MG63 (cell line): Measurements from ENCODE around the gene LCE1A. TPM values are rescaled to one million over a fixed set of nuclear protein-coding genes. Genes with fewer than 3 reads are reported as not detected.

ENCODE experiments used
- DNase-seq: peaks from one replicate; pipeline ENCODE4 v3.0.0-alpha.2; 2020
- H3K27me3 ChIP-seq: fragments of 250-450 bp; sonication (Bioruptor Pico); 2 replicates; pipeline ENCODE4 v1.5.1; 2020; ENCODE audit warnings: mild to moderate bottlenecking, moderate library complexity
- H3K36me3 ChIP-seq: fragments of 250-450 bp; sonication (Bioruptor Pico); 2 replicates; pipeline ENCODE4 v1.5.1; 2020; ENCODE audit warnings: mild to moderate bottlenecking, moderate library complexity
- H3K4me3 ChIP-seq: fragments of 250-450 bp; sonication (Bioruptor Pico); 2 replicates; pipeline ENCODE4 v1.5.1; 2020; ENCODE audit warnings: mild to moderate bottlenecking, moderate library complexity
- H3K9me3 ChIP-seq: fragments of 250-450 bp; sonication (Bioruptor Pico); 2 replicates; pipeline ENCODE4 v1.5.1; 2020; ENCODE audit warnings: mild to moderate bottlenecking, moderate library complexity
- total RNA-seq: library from RNA; depleted of rRNA; stranded (reverse); fragments of >200 nt; shearing (Covaris generic); gene quantifications from 2 replicates; pipeline ENCODE4 v1.2.3, GENCODE V29; 2014; ENCODE audit warnings: low replicate concordance; rRNA removed

Gene LCE1A
- total RNA-seq, result not detected in 2 replicates

DNA sequence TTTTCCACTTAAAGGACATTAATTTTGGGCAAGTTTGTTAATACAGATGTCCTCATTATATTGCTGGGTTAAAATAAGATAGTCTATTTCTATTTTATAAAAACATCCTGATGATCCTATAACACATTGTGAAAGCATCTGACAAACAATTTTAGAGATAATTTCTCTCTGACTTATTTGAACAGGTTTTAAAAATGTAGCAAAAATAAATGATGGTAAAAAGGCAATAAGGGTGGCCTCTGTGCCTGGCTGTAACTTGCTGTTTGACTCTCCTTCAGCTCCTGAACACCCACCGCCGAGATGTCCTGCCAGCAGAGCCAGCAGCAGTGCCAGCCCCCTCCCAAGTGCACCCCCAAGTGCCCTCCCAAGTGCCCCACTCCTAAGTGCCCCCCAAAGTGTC lies at the start of gene LCE1A:
Gene LCE1A (plus strand): TSS at position 301 of the 400 bp plus-strand sequence. CDS start 0 bp downstream, at position 301.
- Histone ChIP-seq H3K4me3 (no peak within 1 kb of the TSS), H3K9me3 (no peaks in the 10 kb centered on the region), H3K36me3 (no peaks in the 10 kb centered on the region), H3K27me3 (0 out of 2 replicates have a peak, but pooled peaks cover 4% of the 10 kb centered on the region)
- no peak for DNase-seq

DNA sequence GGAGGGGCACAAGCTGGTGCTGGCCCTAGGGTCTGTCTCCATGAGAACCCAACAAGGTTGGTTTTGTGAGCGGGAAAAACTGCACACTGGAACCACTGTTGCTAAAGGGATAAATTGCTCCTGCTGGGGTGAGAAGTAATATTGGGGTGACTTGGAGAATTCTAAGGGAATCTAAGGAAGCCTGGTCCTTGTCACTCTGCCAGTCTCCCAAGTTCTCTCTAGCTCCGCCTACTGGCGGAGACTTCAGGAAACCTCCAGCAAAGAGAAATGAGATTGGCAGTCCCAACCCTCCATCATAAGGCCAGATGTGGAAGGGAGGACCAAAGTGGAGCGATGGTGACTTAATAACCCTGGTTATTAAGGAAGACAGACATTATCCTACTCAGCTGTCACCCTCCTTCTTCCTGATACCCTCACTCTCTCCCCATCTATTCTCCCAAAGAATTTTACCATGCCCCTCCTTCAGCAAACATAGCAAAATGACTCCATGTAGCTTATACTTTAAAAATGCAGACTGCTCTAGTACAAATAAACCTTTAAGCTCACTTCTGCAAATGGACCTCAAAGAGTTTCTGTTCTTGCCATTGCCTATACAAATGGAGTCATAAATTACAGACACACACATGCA lies 49.6 kb upstream of the LCE1A start:
- no peak overlapping the region for H3K4me3 ChIP-seq
- no peaks in the 10 kb centered on the region for H3K36me3 ChIP-seq
- DNase-seq, result no peak

DNA sequence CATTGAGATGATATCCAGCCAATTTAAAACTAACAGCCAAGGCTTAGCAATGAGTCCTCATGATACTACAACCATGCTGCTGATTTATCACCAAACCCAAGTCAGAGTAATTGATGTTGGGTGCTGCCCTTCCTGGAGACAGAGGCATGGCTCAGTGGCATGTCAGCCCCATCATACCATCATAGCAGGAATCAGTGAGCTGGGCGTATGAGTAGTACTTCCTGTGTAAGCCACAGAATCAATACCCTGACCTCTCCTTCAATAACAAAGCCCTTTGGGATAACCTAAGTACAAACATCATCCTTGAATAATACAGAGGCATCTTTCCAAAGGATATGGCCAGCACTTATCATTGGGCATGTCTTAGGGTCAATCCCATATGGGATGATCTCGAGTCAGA lies 44.2 kb upstream of the LCE1A start:
- Histone ChIP-seq H3K27me3 (no peaks in the 10 kb centered on the region), H3K36me3 (no peaks in the 10 kb centered on the region), H3K4me3 (no peak overlapping the region), H3K9me3 (no peaks in the 10 kb centered on the region)
- DNase-seq, result no peak

More for the DNA sequence above, 49.6 kb upstream of the LCE1A start:
- Histone ChIP-seq H3K9me3 (no peaks in the 10 kb centered on the region), H3K27me3 (no peaks in the 10 kb centered on the region)

DNA sequence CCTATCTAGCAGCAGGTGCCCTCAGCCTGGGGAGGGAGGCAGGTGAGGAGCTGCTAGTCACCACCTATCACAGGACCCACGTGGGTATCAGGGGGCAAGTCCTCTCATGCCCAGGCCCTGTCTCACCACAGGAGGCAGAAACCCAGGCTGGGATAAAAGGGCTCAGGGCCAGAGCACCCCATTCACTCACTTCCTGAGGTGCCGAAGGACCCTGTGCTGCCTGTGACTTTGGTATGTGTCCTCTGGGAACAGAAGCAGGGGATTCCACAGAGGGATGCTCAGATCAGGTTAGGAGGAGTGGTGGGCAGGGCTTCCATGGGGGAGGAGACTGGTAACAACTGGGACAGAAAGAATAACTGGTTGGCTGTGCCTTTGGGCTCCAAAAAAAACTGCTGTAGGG lies 41.2 kb upstream of the LCE1A start, which contains the start of gene LCE1E:
Gene LCE1E (plus strand): TSS at position 181 of the 400 bp plus-strand sequence. CDS start 1,043 bp downstream, outside the sequence.
- H3K27me3 ChIP-seq, result no peaks in the 10 kb centered on the region
- H3K9me3 ChIP-seq, result no peaks in the 10 kb centered on the region
- no peak for DNase-seq
- H3K36me3 ChIP-seq, result no peaks in the 10 kb centered on the region
- H3K4me3 ChIP-seq, result no peak within 1 kb of the TSS

DNA sequence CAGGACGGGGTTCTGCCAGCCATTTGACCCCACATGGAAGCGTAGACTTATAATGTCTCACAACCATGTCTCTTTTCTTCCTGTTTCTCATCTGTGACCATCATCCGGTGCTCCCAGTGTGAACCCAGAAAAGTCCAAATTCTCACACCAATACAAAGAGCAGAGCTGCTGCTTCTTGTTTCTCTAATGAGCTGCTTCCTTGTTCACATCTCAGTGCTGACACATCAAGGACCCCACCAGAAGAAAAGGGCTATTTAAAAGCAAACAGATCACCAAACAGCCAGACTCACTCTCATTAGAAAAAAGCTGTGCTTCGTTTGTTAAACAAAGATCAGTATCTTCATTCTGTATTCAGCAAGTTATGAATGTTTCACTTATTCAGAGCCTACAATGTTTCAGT lies 31.6 kb upstream of the LCE1A start:
- Histone ChIP-seq H3K27me3 (no peaks in the 10 kb centered on the region), H3K4me3 (no peak overlapping the region), H3K36me3 (no peaks in the 10 kb centered on the region), H3K9me3 (no peaks in the 10 kb centered on the region)
- DNase-seq, result no peak

GRCh38 chr1:152796421-152796820 lies 30.9 kb upstream of the LCE1A start, which contains the start of gene LCE1D:
TSS of gene LCE1D (plus strand) at chr1:152796721. CDS start at chr1:152797795, 1,074 bp downstream.
- H3K36me3 ChIP-seq, result no peaks in the 10 kb centered on the region
- no peaks in the 10 kb centered on the region for H3K9me3 ChIP-seq
- DNase-seq, result no peak
- H3K4me3 ChIP-seq, result no peak within 1 kb of the TSS
- no peaks in the 10 kb centered on the region for H3K27me3 ChIP-seq

GRCh38 chr1:152801333-152801732 lies 25.9 kb upstream of the LCE1A start:
- DNase-seq, result no peak
- no peaks in the 10 kb centered on the region for H3K27me3 ChIP-seq
- H3K9me3 ChIP-seq, result no peaks in the 10 kb centered on the region
- no peak overlapping the region for H3K4me3 ChIP-seq
- H3K36me3 ChIP-seq, result no peaks in the 10 kb centered on the region

- Histone ChIP-seq H3K36me3 (no peaks in the 10 kb centered on the region), H3K4me3 (no peak within 1 kb of the TSS), H3K9me3 (no peaks in the 10 kb centered on the region), H3K27me3 (peaks cover 3% of the 10 kb centered on the region; the same call in 1 of the 2 replicates)
- peak; percentile 45 for DNase-seq
Measured at GRCh38 chr1:152806576-152806975, 20.7 kb upstream of the LCE1A start, which contains the start of gene LCE1C. TSS of gene LCE1C (minus strand) at chr1:152806651. CDS start at chr1:152805478, 1,173 bp downstream.

- Histone ChIP-seq H3K27me3 (peaks cover 3% of the 10 kb centered on the region; the same call in 1 of the 2 replicates), H3K9me3 (no peaks in the 10 kb centered on the region), H3K4me3 (no peak overlapping the region), H3K36me3 (no peaks in the 10 kb centered on the region)
- no peak for DNase-seq
Measured at GRCh38 chr1:152811050-152811449, 16.2 kb upstream of the LCE1A start.

DNA sequence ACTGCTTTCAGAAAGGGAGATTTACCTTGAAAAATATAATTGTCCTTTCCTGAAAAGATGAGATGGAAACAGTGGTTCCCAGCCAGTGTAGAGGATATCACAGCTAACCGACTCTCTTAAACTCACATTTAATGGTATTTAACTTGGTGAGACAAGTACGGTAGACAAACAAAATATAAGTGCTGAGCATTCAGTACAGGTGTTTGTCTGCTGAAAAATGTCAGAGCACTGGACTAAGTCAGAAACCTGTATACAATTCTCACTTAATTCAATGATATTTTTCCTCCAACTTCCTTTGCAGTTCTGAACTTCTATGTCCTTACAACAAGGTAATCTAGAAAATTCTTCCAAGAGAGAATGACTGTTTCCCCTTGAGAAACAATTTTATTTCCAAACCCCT lies 15.6 kb upstream of the LCE1A start, which contains the start of gene LCE1B:
Gene LCE1B (plus strand): TSS at position 301 of the 400 bp plus-strand sequence. CDS start 476 bp downstream, outside the sequence.
- Histone ChIP-seq H3K27me3 (peaks cover 3% of the 10 kb centered on the region; the same call in 1 of the 2 replicates), H3K4me3 (no peak within 1 kb of the TSS), H3K9me3 (no peaks in the 10 kb centered on the region), H3K36me3 (no peaks in the 10 kb centered on the region)
- DNase-seq, result no peak

GRCh38 chr1:152817309-152817708 lies 10.0 kb upstream of the LCE1A start:
- no peak for DNase-seq
- H3K4me3 ChIP-seq, result no peak overlapping the region
- no peaks in the 10 kb centered on the region for H3K9me3 ChIP-seq
- H3K27me3 ChIP-seq, result no peaks in the 10 kb centered on the region
- H3K36me3 ChIP-seq, result no peaks in the 10 kb centered on the region

GRCh38 chr1:152823294-152823693 lies 4.0 kb upstream of the LCE1A start:
- H3K9me3 ChIP-seq, result no peaks in the 10 kb centered on the region
- no peak for DNase-seq
- H3K4me3 ChIP-seq, result no peak overlapping the region
- 0 out of 2 replicates have a peak, but pooled peaks cover 4% of the 10 kb centered on the region for H3K27me3 ChIP-seq
- H3K36me3 ChIP-seq, result no peaks in the 10 kb centered on the region

DNA sequence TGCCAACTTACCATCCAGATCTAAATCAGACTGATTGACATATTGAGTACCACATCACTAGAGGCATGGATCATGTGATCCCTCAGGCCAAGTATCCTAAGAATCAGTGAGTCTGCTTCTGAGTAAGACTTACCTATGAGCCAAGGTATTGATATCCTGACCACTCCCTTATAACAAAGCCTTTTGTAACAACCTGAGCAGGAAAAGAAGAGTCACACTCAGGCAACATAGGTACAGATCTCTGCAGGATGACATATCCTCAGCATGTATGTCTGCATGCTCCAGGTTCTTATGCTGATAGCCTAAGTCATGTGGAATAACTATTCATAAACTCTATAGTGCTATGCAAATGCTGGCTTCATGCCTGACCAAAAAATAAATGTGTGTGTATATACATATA lies 2.3 kb upstream of the LCE1A start:
- H3K4me3 ChIP-seq, result no peak overlapping the region
- H3K36me3 ChIP-seq, result no peaks in the 10 kb centered on the region
- 0 out of 2 replicates have a peak, but pooled peaks cover 4% of the 10 kb centered on the region for H3K27me3 ChIP-seq
- DNase-seq, result no peak
- no peaks in the 10 kb centered on the region for H3K9me3 ChIP-seq

DNA sequence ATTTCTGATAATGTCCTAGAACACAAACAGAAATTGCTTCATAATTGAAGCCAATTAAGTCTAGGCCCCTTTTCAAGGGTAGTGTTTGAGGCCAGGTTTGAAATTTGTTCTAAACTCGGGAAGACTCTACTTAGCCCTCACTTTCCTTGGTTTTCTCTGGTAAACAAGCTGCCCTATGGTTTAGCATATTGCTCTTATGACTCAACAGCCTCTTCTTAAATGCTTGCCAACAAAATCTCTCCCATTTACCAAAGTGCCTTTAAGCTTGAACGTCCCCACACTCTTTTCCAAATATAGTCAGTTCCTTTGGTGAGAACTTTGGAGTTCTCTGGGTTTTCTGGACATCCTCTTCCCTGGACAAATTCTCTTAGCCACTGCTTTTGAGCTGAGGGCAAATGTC lies 9.6 kb downstream of the LCE1A start:
- DNase-seq, result no peak
- H3K9me3 ChIP-seq, result no peaks in the 10 kb centered on the region; the same call in 1 of the 2 replicates
- no peak overlapping the region for H3K4me3 ChIP-seq
- H3K27me3 ChIP-seq, result no peaks in the 10 kb centered on the region
- H3K36me3 ChIP-seq, result no peaks in the 10 kb centered on the region

DNA sequence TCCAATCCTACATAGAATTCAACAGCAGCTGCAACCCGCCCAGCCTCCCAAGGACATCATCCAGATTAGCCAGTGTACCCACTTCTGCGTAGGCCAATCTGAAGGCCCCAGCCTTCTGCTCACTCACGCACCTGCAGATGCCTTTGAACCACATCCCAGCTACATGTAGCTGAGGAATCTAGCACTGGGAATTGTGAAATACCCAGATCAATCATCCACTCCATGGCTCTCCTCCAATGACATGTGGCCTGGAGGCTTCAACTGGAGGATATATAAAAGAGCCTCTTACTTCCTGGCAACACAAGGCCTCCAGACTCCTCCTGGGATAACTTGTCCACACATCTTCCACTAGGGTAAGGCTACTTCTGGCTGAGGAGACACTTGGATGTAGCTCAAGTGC lies 15.3 kb downstream of the LCE1A start, which contains the start of gene LCE6A:
Gene LCE6A (plus strand): TSS at position 301 of the 400 bp plus-strand sequence. CDS start 665 bp downstream, outside the sequence.
- no peak for DNase-seq
- no peaks in the 10 kb centered on the region for H3K27me3 ChIP-seq
- no peak within 1 kb of the TSS for H3K4me3 ChIP-seq
- no peaks in the 10 kb centered on the region for H3K9me3 ChIP-seq
- no peaks in the 10 kb centered on the region for H3K36me3 ChIP-seq

GRCh38 chr1:152855661-152856060 lies 28.4 kb downstream of the LCE1A start:
- H3K4me3 ChIP-seq, result no peak overlapping the region
- H3K36me3 ChIP-seq, result no peaks in the 10 kb centered on the region
- H3K27me3 ChIP-seq, result no peaks in the 10 kb centered on the region
- DNase-seq, result peak; percentile 81
- no peaks in the 10 kb centered on the region for H3K9me3 ChIP-seq

DNA sequence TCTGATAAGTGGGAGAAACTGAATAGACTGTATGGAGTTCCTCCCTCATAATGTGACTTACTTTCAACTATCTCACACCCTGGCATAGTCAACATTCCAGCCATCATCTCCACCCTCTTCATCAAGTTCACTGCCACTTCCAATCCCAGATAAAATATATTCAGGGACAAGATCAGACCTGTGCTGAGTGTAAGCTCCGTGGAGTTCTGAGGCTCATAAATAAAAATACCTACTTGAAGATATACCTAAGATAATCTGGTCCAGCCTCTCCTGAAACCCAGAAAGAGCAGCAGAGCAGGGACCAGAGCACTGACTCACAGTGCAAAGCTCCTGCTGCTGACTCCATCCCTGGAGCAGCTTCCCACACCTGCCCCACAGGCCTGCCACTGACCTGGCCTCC lies 30.8 kb downstream of the LCE1A start:
- DNase-seq, result no peak
- Histone ChIP-seq H3K27me3 (no peaks in the 10 kb centered on the region), H3K4me3 (no peak overlapping the region), H3K36me3 (no peaks in the 10 kb centered on the region), H3K9me3 (no peaks in the 10 kb centered on the region)

DNA sequence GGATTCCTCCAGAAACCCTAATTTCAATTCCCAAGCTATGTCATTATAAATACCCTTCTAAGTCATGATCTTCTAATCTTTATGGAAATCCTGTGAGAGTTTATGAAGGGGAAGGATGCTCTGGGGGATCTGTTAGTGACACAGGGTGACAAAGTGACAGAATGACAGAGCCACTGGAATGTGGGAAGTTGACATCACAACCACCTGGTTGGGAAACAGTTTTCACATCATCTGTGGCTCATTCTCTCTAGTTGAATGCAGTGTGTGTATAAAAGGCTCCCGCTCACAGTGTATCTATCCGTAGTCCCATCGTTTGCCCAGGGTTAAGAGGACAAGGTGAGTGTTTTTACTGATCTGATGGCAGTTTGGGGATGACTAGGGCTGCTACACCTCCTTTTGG lies 32.4 kb downstream of the LCE1A start, which contains the start of gene LCE7A:
Gene LCE7A (plus strand): TSS at position 301 of the 400 bp plus-strand sequence. CDS start 702 bp downstream, outside the sequence.
- H3K4me3 ChIP-seq, result no peak within 1 kb of the TSS
- no peak for DNase-seq

More for the DNA sequence above, 32.4 kb downstream of the LCE1A start, which contains the start of gene LCE7A:
- Histone ChIP-seq H3K27me3 (no peaks in the 10 kb centered on the region), H3K9me3 (no peaks in the 10 kb centered on the region), H3K36me3 (no peaks in the 10 kb centered on the region)
